Heart left ventricle (tissue), 16 donors: ENCODE results near the gene NUP160. TPM values are rescaled to one million over a fixed set of nuclear protein-coding genes. Genes with fewer than 3 reads are reported as not detected.
A peak's percentile ranks its signal among the peaks of the same experiment; 100 is the strongest.

Experiments
- ATAC-seq, 4 donors: fragments of 200-7000 bp; cut with Tn5 transposase; one replicate each; pipeline ENCODE4 v1.9.1; 2020 to 2022; ENCODE audit warnings: moderate library complexity in 4 of 4, mild to moderate bottlenecking in 3 of 4, moderate number of reproducible peaks in 1 of 4
- DNase-seq, 5 donors: peaks; one replicate each; pipeline ENCODE4 v3.0.0-alpha.2; 2020
- H3K27ac ChIP-seq, 12 donors: fragments of 200-600 bp; sonication (generic) in 4 of 12; one replicate each; pipeline versions ENCODE4 v1.5.0 to v1.8.0; 2016 to 2022; ENCODE audit warnings: mild to moderate bottlenecking in 2 of 12
- H3K27me3 ChIP-seq, 9 donors: fragments of 200-600 bp; sonication (generic) in 2 of 9; one replicate each; pipeline versions ENCODE4 v1.5.1 to v1.8.0; 2016 to 2022; ENCODE audit warnings: mild to moderate bottlenecking in 3 of 9
- H3K36me3 ChIP-seq, 9 donors: fragments of 200-600 bp; sonication (generic) in 2 of 9; one replicate each; pipeline versions ENCODE4 v1.5.0 to v1.8.0; 2018 to 2022; ENCODE audit warnings: mild to moderate bottlenecking in 2 of 9
- H3K4me1 ChIP-seq, 12 donors: fragments of 200-600 bp; sonication (generic) in 4 of 12; one replicate each; pipeline versions ENCODE4 v1.5.0 to v1.8.0; 2016 to 2022; ENCODE audit warnings: mild to moderate bottlenecking in 3 of 12
- H3K4me3 ChIP-seq, 12 donors: fragments of 200-600 bp; sonication (generic) in 4 of 12; one replicate each; pipeline versions ENCODE4 v1.5.0 to v1.8.0; 2017 to 2022; ENCODE audit warnings: mild to moderate bottlenecking in 9 of 12, moderate library complexity in 4 of 12
- H3K9me3 ChIP-seq, 12 donors: fragments of 200-600 bp; sonication (generic) in 4 of 12; one replicate each; pipeline versions ENCODE4 v1.5.0 to v1.8.0; 2016 to 2022; ENCODE audit warnings: mild to moderate bottlenecking in 1 of 12
- POLR2A ChIP-seq, 2 donors: fragments of 450-650 bp; IDR thresholded peaks; one replicate each; pipeline ENCODE4 v1.6.1; 2017; ENCODE audit warnings: antibody characterized with exemption in 2 of 2, mild to moderate bottlenecking in 2 of 2, moderate library complexity in 2 of 2
- WGBS, 4 donors: extraction: QIAGEN DNeasy Blood & Tissue Kit in 2 of 4; methylation state at CpG; one replicate each; pipeline versions ENCODE4 v1.1.5 to v1.1.7; 2013 to 2018; 5-methylcytosine and 5-hydroxymethylcytosine counted together
- intact Hi-C, 10 donors: fragments of 100-400 bp; cut with DNase I; formaldehyde crosslinking; loops; one replicate each; pipeline versions ENCODE4 v1.11.1 to v1.14.2; 2022
- polyA plus RNA-seq, 2 donors: library from polyadenylated mRNA; stranded (reverse); fragments of 200-250 nt; gene quantifications; one replicate each; pipeline ENCODE4 v1.2.3, GENCODE V29; 2013
- total RNA-seq, 9 donors: library from RNA; depleted of rRNA in 2 of 9; stranded (reverse); fragments of >200 nt in 2 of 9; fragmentation: NEBNext Ultra II Directional in 3 of 9; extraction: Animal tissue kit (Norgen Biotek cat#: 25700) in 3 of 9; gene quantifications; one replicate each; pipeline versions ENCODE4 v1.1.0 to v1.2.4, GENCODE V29; 2016 to 2023
- TF ChIP-seq, protein P1 (sequence below), 12 donors: fragments of 200-600 bp; sonication (generic) in 4 of 12; IDR thresholded peaks; one replicate each; pipeline versions ENCODE4 v1.5.0 to v1.8.0; 2018 to 2022; ENCODE audit warnings: antibody characterized with exemption in 12 of 12, mild to moderate bottlenecking in 5 of 12
- donor health status: ischemic (EF 13 %, LVEDD 7.1; RV severe dilation, severe dysfunction).
- donor health status: healthy with polysubstance abuse.
- donor health status: DM: no; HTN: yes; CAD: no.
- donor health status: DM: no; HTN: no; CAD: no.
- donor health status: ischemic (EF 25% LVEDD 6.9; RV normal size, moderate dysfunction).
- donor health status: ischemic (EF 25% LVEDD 5.7; RV mildly dilated, moderate dysfunction).
- donor health status: healthy.
- donor health status: DM: yes; HTN: yes; CAD: no.
- donor health status: ischemic (EF 35%, LVEDD 5.7; RV mildly dilated, moderate dysfunction).
- donor health status: nonischemic (EF 11% LVEDD 7.7; RV severe dilation, severe dysfunction).
- donor health status: DM: yes; HTN: yes; CAD: no.
- donor health status: PGD.
- donor health status: ischemic (EF 29% LVEDD 5.4; RV normal size, mild dysfunction).
- donor health status: nonischemic (EF 23%, LVEDD 6.1; RV moderate dilation, normal function).

Gene NUP160
- total and polyA plus RNA-seq, 11 donors: 9.4 to 19.7 (median 13.7) TPM

GRCh38 chr11:47857892-47858543 lies 9.9 kb upstream of the NUP160 start:
- Histone ChIP-seq H3K4me1 (peaks cover 0 to 32% (median 0%) of the 10 kb centered on the region in 12 donors), H3K36me3 (no peaks in the 10 kb centered on the region), H3K27ac (peak overlapping the region in 1 of 12 donors; percentile 24), H3K4me3 (no peak overlapping the region), H3K9me3 (no peaks in the 10 kb centered on the region), H3K27me3 (no peaks in the 10 kb centered on the region)
- ATAC-seq (peak; percentile 27 to 69 (median 49)), DNase-seq (no peak)
- no peak for TF ChIP-seq POLR2A (IDR thresholded peaks at IDR 0.05)
- TF ChIP-seq, protein P1, sequence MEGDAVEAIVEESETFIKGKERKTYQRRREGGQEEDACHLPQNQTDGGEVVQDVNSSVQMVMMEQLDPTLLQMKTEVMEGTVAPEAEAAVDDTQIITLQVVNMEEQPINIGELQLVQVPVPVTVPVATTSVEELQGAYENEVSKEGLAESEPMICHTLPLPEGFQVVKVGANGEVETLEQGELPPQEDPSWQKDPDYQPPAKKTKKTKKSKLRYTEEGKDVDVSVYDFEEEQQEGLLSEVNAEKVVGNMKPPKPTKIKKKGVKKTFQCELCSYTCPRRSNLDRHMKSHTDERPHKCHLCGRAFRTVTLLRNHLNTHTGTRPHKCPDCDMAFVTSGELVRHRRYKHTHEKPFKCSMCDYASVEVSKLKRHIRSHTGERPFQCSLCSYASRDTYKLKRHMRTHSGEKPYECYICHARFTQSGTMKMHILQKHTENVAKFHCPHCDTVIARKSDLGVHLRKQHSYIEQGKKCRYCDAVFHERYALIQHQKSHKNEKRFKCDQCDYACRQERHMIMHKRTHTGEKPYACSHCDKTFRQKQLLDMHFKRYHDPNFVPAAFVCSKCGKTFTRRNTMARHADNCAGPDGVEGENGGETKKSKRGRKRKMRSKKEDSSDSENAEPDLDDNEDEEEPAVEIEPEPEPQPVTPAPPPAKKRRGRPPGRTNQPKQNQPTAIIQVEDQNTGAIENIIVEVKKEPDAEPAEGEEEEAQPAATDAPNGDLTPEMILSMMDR (IDR thresholded peaks at IDR 0.05): no peak
- intact Hi-C loops: loop anchor here in 6 of 10 donors (10.0 kb wide), 3 partner anchors 213 to 483 kb away; partner anchors contain the start of genes SPI1 (in 4 of the 6) and MTCH2 (in 1 of the 6)
- 41 to 56% (median 48%) methylated on average over 10 of the region's 10 CpGs for WGBS, 4 donors

DNA sequence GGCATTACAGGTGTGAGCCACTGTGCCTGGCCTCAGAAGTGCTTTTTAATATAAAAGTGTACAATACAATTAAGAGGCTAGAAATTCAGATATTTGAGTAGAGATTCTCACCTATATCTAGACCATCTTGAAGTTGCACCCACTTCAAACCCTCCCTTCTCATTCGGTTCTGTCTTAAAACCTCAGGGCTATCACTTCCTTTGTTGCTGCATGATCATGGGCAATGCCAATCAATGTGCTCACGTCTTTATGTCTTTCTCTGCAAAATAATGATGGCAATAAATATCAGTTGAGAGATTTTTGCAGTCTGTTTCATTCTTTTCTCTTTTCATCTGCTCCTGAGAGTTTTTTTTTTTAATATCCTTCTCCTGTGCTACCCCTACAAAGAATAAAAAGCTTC lies 9.3 kb upstream of the NUP160 start:
- intact Hi-C loops: loop anchor here in 6 of 10 donors (10.0 kb wide), 3 partner anchors 213 to 483 kb away; partner anchors contain the start of genes SPI1 (in 4 of the 6) and MTCH2 (in 1 of the 6)
- no peaks in the 10 kb centered on the region for H3K27me3 ChIP-seq
- no peak for TF ChIP-seq POLR2A (IDR thresholded peaks at IDR 0.05)
- TF ChIP-seq, protein P1 (IDR thresholded peaks at IDR 0.05): no peak
- WGBS, 4 donors: 51 to 56% (median 53%) methylated on average over 2 of the region's 2 CpGs
- peaks cover 0 to 26% (median 0%) of the 10 kb centered on the region in 12 donors for H3K4me1 ChIP-seq
- no peaks in the 10 kb centered on the region for H3K9me3 ChIP-seq
- no peak overlapping the region for H3K4me3 ChIP-seq
- H3K36me3 ChIP-seq: no peaks in the 10 kb centered on the region
- ATAC-seq (no peak), DNase-seq (no peak)
- no peak overlapping the region for H3K27ac ChIP-seq

GRCh38 chr11:47856186-47856585 lies 8.0 kb upstream of the NUP160 start:
- 21 to 35% (median 27%) methylated on average over 2 of the region's 2 CpGs for WGBS, 4 donors

GRCh38 chr11:47854667-47855066 lies 6.5 kb upstream of the NUP160 start:
- Histone ChIP-seq H3K27me3 (no peaks in the 10 kb centered on the region), H3K4me3 (no peak overlapping the region), H3K4me1 (peaks cover 0 to 20% (median 0%) of the 10 kb centered on the region in 12 donors), H3K27ac (no peak overlapping the region), H3K36me3 (no peaks in the 10 kb centered on the region), H3K9me3 (no peaks in the 10 kb centered on the region)
- DNase-seq: no peak
- ATAC-seq: no peak
- intact Hi-C loops: loop anchor here in 8 of 10 donors (5.0 to 10.0 kb wide), 6 partner anchors 210 to 482 kb away; partner anchors contain the start of genes SPI1 (in 5 of the 8) and MTCH2 (in 3 of the 8)
- WGBS, 4 donors: 83 to 92% (median 87%) methylated on average over 3 of the region's 3 CpGs
- TF ChIP-seq, protein P1 (IDR thresholded peaks at IDR 0.05): no peak
- no peak for TF ChIP-seq POLR2A (IDR thresholded peaks at IDR 0.05)

More at GRCh38 chr11:47856186-47856585, 8.0 kb upstream of the NUP160 start:
- Histone ChIP-seq H3K4me3 (no peak overlapping the region), H3K27ac (no peak overlapping the region), H3K27me3 (no peaks in the 10 kb centered on the region), H3K9me3 (no peaks in the 10 kb centered on the region), H3K36me3 (no peaks in the 10 kb centered on the region), H3K4me1 (peaks cover 0 to 15% (median 0%) of the 10 kb centered on the region in 12 donors)
- intact Hi-C loops: loop anchor here in 6 of 10 donors (10.0 kb wide), 3 partner anchors 211 to 481 kb away; partner anchors contain the start of genes SPI1 (in 4 of the 6) and MTCH2 (in 1 of the 6)
- DNase-seq: no peak
- no peak for ATAC-seq
- TF ChIP-seq POLR2A (IDR thresholded peaks at IDR 0.05): no peak
- TF ChIP-seq, protein P1 (IDR thresholded peaks at IDR 0.05): no peak
